SIG-M5 treated with dmso at 0.1 percent for 504 hours (cell line): Measurements from ENCODE around the gene ZNF816.
"Not testable (repeated sequence)": the region's sequence is repeated elsewhere in the genome, so short reads cannot be mapped to it uniquely, and the experiment has no call there.

Experiments
- DNase-seq: peaks from one replicate; lab custom pipeline; 2025; ENCODE audit not compliant: unreplicated experiment; lab: John Stamatoyannopoulos, UW

The ZNF816 gene

GRCh38 chr19:52961981-52962380 lies 700 bp downstream of the ZNF816 start:
- no peak for DNase-seq

- DNase-seq: no peak
Measured at GRCh38 chr19:52959613-52960295, 2.9 kb downstream of the ZNF816 start.

- DNase-seq: no peak
Measured at GRCh38 chr19:52957591-52957990, 5.1 kb downstream of the ZNF816 start.

- DNase-seq: no peak
Measured at GRCh38 chr19:52956917-52957316, 5.8 kb downstream of the ZNF816 start.

GRCh38 chr19:52949422-52949821 lies 13.3 kb downstream of the ZNF816 start:
- DNase-seq: no peak

- no peak for DNase-seq
Measured at GRCh38 chr19:52948025-52948770, 14.5 kb downstream of the ZNF816 start.

GRCh38 chr19:52946322-52947310 lies 16.1 kb downstream of the ZNF816 start:
- DNase-seq: no peak

- DNase-seq: no peak
Measured at GRCh38 chr19:52945652-52946321, 16.9 kb downstream of the ZNF816 start.

- not testable (repeated sequence) for DNase-seq
Measured at GRCh38 chr19:52944703-52945493, 17.8 kb downstream of the ZNF816 start.

GRCh38 chr19:52943884-52944643 lies 18.6 kb downstream of the ZNF816 start:
- DNase-seq: no peak

- DNase-seq: no peak
Measured at GRCh38 chr19:52943134-52943883, 19.4 kb downstream of the ZNF816 start.

- DNase-seq: peak; percentile 3
Measured at GRCh38 chr19:52942386-52943133, 20.1 kb downstream of the ZNF816 start.

- no peak for DNase-seq
Measured at GRCh38 chr19:52941941-52942385, 20.7 kb downstream of the ZNF816 start.

- DNase-seq: not testable (repeated sequence)
Measured at GRCh38 chr19:52941523-52941922, 21.2 kb downstream of the ZNF816 start.

- not testable (repeated sequence) for DNase-seq
Measured at GRCh38 chr19:52940905-52941304, 21.8 kb downstream of the ZNF816 start.

GRCh38 chr19:52938761-52939160 lies 23.9 kb downstream of the ZNF816 start:
- no peak for DNase-seq

GRCh38 chr19:52936954-52937325 lies 25.7 kb downstream of the ZNF816 start:
- no peak for DNase-seq
